GM18511 (cell line): ENCODE results near the gene CACHD1.

Source experiments
- ATAC-seq: cut with Tn5 transposase; IDR thresholded peaks from one replicate; pipeline ENCODE4 v1.9.1; 2021; ENCODE audit warnings: mild to moderate bottlenecking, moderate library complexity; ENCODE audit not compliant: unreplicated experiment

CACHD1 gene

DNA sequence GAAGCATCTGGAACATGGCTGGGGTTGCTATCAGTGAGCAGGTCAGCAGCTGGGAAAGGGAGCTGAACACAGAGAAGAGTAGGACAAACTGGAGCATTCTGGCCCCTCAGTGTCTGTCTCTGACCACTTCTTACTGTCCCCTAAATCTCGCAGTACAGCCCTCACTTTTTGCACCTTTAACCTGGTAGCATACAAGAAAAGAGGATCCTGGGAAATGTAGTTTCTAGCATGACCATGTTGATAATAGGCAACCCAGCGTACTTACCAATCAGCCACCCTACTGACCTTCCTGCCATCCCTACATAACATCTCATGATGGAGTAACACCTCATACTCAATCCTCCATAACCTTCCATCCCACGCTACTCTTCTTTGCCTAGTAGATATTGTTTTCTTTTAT lies 175.8 kb downstream of the CACHD1 start:
- ATAC-seq = no peak

DNA sequence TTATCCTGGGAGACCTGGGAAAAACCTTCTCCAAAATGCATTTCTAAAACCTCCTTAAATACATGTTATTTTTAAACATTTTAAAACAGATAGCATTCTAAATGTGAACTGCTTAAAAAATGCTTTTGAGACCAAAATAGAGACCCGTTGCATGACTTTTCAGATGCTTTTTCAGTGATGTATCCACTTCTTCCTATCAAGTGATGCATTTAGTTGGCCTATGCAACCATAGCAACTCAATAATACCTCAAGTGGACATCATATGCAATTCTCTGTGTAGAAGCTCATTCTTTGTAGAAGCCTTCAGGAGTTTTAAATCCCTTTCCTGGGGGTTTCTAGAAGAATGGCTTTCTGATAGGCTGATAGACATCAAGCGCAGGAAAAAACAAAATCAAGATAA lies 180.5 kb downstream of the CACHD1 start:
- ATAC-seq = no peak

DNA sequence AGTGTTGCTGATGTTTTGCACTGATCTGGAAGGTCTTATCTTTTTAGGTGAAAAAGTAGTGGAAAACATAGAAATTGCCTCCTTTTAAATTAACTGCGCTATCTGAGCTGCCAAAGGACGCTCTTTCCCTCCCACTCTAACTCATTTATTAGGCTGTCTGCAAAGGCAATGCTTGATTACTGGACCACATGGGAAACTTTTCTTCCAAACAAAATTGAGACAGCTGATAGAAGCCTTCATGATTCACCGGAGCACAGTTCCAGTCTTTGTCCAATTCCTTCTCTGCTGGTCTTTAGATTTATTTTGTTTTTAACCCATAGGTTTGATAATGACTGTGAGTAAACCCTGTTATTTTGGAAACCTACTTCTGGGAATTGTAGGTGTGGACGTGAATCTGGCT lies 181.9 kb downstream of the CACHD1 start:
- no peak for ATAC-seq

DNA sequence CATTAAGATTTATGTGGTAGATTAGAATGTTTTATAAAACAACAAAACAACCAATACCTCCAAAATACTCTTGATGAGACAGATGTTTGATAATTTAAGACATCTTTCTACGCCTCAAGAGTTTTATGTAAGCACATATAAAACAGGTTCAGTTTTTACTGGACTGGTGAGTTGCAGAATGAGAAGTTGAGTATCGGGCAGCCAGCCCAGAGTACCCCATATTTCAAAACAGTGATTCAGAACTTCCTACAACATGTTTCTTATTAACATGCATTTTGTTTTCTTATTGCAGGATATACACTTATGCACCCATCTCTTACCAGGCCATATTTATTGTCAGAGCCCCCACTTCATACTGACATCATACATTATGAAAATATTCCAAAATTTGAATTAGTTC lies 183.5 kb downstream of the CACHD1 start:
- no peak for ATAC-seq

DNA sequence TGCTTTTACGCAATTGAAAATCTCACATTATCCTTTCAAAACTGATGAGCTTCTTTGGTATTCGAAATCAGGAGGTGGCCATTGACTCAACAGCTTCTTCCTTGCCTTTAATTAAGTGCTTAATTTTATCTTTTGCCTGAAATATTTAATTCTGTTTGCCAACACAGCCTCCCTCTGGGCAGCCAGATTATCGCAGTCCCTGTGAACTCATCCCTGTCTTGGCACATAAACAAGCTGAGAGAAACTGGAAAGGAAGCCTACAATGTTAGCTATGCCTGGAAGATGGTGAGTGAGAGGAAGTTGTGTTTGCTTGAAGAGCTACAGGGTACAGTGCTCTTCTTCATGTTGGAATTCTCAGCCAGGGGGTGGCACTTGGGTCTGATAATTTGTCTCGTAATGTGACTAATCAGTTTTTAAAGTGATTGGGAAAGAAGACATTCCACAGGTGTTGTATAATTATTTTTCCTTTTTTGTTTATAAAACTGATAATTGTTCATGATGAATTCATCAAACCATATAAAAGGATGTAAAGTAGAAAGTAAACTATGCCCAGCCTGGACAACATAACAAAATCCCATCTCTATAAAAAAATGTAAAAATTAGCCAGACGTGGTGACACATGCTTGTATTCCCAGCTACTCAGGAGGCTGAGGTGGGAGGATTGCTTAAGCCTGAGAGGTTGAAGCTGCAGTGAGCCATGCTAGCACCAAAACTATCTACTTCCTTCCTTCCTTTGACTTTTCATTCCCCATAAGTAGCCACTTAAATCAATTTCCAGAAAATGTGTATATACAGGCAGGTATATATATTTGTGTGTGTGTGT lies 184.8 kb downstream of the CACHD1 start:
- no peak for ATAC-seq

DNA sequence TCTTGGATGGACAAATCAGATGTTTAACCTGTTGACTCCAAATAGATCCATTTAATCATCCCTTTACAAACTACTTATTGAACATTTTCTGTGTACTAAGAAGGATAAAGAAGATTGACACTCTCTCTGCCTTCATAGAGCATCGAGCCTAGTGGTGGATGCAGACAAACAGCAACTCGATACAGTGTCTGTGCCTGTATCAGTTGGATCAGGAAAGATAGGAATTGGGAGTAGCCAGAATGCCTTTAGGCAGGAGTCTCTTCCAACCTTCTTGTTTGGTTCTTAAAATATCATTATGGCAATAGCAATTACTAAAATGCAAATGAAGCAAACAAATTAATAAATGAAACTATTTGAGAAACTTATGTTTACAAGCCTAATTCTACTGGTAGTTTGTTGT lies 185.9 kb downstream of the CACHD1 start:
- ATAC-seq = no peak

DNA sequence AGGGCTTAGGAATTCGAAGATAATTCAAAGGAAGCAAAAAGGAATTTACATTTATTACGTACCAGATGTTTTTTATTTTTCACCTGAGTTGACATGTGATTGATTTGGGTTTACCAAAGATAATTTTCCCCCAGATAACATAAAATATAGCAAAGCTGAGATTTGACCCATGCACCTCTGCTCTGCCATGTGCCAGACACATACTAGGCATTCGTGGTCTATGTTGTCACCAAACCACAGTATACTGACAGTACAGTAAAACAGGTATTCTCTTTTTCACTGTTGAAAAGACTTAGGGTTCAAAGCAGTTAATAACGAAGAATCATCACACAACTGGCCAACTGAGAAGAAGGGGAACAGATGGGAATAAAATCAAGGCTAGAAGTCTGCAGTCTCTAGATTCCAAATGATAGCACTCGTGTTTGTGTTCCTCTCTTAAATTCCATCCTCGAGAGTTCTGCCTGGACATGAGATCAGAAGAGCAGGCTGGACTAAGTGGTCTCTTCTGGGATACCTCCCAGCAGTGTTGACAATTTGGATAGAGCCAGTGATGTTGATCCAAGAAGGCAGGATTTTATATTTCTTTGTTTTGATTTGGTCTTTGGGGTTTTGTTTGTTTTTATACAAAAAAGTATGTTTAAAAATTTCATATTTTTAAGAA lies 189.7 kb downstream of the CACHD1 start:
- no peak for ATAC-seq

DNA sequence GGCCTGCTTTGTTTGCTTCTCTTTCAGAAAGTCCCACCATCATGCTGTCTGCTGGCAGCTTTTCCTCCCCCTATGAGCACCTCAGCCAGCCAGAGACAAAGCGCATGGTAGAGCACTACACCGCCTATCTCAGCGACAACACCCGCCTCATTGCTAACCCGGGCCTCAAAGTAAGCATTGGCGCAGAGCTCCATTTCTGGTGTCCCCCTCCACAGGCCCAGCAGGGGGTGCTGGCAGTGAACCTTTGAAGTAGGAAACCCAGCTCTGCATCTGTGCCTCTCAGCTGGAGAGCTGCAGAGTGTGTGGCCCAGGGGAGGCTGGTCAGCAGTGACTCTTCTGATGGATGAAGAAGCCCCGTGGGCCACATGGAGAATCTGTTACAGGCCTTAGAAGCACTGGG lies 193.7 kb downstream of the CACHD1 start:
- ATAC-seq = peak; percentile 50

DNA sequence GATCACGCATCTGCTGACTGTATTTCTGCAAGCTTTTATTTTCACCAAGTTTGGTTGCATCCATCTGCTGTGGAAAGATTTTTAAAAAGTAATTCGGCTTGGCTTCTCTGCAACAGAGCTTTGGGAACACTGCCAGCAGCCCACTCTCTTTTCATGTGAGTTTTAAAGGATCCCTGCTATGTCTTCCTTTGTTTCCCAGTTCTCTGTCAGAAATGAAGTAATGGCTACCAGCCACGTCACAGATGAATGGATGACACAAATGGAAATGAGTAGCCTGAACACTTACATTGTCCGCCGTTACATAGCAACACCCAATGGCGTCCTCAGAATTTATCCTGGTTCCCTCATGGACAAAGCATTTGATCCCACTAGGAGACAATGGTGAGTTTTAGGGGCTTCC lies 194.4 kb downstream of the CACHD1 start:
- no peak for ATAC-seq

DNA sequence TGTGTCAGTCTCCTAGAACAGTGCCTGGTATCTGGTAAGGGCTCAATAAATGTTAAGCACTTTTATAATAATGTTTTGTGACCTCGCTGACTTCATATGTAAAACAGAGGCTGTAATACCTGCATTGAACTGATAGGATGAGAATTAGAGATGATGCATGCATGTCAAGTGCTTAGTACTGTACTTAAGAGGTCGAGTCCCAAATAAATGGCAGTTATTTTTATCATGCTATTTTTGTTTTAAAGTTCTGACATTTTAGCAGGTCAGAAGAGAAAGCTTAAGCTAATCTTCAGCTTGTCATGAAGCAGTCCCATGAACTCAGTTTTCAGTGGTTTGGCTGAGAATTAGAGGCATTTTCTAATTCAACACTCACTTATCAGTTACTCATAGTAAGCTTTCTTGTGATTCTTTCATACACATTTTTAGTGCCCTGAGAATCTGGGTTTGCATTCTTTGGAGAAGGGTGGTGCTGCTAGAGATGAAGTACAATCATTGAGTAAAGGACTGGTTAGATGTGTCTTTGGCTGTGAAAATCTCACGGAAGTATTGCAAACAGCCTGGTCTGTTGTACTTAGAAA lies 199.3 kb downstream of the CACHD1 start:
- no peak for ATAC-seq

DNA sequence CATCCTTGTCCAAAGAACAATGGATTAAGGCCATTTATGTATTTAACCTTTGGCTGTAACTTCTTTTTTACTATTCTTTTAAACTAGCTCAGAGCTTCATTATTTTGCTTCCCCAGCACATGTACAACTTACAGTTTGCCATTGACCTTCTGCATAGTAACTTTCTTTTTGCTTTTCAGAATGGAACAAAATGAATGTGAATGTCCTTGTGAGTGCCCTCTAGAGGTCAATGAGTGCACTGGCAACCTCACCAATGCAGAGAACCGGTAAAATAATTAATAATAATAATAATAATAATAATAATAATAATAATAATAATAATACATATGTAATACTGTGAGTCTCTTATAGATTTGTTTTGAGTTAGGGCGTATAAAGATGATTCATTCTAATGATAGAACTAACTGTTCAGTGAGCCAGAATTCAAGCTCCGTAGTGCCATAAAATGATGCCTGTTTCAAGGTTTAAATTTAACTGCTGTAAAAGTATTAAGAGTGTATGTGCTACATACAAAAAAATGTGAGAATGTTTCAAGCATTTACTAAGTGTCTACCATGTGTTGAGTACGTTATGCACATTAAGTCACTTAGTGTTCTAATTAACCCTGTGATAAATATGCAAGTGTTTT lies 205.9 kb downstream of the CACHD1 start:
- ATAC-seq = peak; percentile 62

DNA sequence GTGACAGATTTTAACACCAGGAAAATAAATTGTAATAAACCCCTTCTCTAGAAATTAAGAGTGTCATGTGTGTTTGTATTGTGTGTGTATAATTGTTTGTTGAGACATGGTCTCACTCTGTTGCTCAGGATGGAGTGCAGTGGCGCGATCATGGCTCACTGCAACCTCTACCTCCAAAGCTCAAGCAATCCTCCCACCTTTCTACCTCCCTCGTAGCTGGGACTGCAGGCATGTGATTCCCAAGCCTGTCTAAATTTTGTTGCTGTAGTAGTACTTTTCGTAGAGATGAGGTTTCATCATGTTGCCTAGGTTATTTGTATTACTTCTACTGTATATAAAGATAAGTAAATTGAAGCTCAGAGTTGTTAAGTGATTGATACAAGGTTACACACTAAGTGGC lies 206.5 kb downstream of the CACHD1 start:
- ATAC-seq = no peak

DNA sequence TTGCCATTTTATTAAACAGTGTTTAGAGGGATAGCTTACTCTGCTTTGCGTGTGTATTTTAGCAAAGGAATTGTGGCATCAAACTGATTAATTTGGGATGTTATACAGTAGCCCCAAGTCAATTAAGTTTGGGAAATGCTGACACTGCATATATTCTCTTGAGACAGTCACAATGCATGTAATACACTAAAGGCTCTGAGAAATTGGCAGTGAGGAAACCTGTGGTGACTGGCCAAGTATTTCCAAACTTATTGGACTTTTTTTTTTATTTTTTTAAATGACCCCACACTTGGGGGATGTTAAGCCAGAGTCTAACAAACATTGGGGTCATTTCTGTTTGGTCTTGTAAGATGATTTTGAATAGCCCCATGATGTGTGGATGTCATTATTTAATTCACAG lies 207.6 kb downstream of the CACHD1 start:
- no peak for ATAC-seq

DNA sequence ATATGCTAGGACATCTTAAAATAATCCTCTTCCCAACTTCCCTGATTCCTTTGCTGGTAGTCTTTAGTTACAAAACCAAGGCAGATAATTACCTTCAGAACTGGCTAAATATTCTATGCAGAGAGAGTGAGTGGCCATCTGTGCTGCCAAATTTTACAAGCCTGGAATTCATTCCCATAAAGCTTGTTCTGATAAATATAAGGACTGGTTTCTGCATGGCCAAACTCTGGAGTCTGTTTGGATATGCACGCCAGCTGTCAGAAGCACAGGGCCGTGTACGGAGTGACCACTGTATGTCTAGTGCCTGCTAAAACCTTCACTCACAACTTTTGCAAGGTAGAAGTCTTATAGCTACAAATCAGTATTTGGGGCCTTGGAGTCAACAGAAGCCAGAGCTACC lies 208.4 kb downstream of the CACHD1 start:
- ATAC-seq = no peak

DNA sequence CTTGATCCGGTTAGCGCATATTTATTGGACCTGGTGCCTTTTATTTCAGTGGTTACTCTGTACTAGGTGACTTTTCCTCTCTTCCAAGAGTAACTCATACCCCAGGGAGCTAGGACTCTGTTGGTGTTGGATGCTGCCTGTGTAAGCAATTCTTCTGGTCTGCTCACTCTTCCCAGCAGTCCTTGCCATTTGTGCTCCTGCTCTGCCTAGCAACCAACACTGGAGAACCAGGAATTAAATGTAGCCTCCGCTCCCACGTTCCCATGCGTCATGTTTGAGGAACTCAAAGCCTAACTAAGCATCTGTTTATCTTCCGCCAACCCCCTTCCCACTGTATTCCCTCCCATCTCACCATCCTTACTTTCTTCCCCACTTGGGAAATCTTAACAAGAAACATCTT lies 209.2 kb downstream of the CACHD1 start:
- ATAC-seq = no peak

DNA sequence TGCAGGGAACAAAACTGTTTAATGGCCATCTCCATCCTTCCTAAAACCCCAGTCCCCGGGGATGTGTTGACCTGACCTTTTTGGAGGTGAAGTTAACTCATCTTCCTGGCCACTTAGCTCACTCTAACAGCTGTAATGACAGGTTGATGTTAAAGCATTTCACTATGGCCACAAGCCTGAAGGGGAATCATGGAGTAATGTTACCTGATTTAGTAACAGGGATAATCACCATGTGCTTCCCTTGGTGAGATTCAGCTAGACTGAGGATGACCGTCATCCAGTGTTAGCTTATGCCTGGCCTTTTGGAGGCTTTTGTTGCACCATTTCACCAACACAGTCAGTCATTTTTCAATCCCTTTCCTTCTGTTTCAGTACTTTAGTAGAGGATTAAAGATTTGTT lies 210.7 kb downstream of the CACHD1 start:
- ATAC-seq = no peak

DNA sequence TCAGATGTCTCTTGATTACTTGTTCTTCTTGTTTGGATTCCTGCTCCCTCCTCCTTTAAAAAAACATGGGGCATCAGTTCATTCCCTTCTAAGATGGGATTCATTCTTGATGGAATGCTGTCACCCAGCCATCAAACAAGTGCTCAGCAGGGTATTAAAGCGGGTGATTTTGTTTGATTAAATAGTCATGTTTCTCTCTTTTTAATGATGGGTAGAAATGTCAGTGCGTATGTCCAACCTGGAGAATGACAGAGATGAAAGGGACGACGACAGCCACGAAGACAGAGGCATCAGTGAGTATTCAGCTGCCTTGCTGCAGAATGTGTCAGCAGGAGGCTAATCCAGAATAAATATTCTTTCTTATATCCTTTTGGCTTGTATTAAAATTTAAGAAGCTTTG lies 211.1 kb downstream of the CACHD1 start:
- ATAC-seq = no peak

DNA sequence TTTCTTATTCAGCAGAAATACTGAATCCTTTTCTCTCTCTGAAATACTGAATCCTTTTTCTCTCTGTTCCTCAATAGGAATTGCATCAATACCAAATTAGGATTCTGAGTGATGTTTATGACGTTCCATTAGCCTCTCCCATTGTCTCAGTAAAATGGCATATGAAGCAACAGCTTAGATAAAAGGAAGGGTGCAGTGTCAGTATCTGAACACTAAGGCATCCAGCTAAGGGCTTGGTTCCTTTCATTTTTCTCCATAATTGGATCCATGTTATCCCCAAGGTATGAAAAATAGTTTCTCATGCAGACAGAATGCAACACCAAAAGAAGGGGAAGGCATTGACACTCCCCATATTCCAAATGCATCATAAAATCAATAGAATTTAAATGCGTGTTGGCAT lies 213.5 kb downstream of the CACHD1 start:
- no peak for ATAC-seq

DNA sequence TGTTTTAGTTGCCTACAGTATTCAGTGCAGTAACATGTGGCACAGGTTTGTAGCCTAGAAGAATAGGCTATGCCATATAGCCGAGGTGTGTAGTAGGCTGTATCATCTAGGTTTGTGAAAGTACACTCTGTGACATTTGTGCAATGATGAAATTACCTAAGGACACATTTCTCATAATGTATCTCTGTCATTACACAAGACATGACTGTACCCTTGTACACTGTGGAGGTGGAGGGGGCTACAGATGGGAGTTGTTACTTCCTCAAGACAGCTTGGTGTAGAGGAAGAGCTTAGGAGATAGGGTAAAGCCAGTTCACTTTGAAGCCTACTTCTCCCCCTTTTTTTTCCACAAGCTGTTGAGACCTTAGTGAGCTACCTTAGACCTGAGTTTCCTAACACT lies 215.3 kb downstream of the CACHD1 start:
- no peak for ATAC-seq

DNA sequence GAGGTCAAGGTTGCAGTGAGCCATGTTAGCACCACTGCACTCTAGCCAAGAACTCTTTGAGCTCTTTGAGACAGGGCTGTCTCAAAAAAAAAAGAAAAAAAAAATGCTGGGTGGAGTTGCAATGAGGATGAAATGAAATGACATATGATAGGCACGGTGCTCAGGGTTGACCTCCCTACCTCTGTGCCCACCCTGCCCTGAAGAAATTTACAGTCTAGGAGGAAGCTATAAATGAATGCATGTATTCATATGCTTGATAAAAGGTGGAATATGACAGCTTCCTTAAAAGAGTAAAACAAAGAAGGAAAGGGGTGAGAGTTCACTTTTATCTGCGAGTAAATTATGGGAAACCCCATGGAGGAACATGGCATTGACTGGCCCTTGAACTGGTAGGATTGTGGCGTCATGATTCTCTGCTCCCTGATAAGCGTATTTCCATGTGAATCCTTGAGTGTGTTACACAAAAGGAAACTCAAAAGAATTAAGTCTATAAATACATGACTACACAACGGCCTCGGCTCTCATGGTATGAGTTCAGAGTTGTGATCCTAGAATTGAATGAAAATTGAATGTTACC lies 215.9 kb downstream of the CACHD1 start:
- no peak for ATAC-seq
